NCI-H345 (cell line): Measurements from ENCODE around the gene TNPO2.
A peak's percentile ranks its signal among the peaks of the same experiment; 100 is the strongest.
"Not testable (repeated sequence)": the region's sequence is repeated elsewhere in the genome, so short reads cannot be mapped to it uniquely, and the experiment has no call there.

Experiments
- DNase-seq: peaks from one replicate; lab custom pipeline; 2025; lab: John Stamatoyannopoulos, UW

The TNPO2 gene

GRCh38 chr19:12736995-12737834, 13.5 kb upstream of the TNPO2 start, which contains the start of gene GET3:
Gene GET3, plus strand, starts transcription at chr19:12737497. Its CDS starts 9 bp downstream, at chr19:12737506.
- DNase-seq: peak; percentile 92

GRCh38 chr19:12733369-12734214, 9.9 kb upstream of the TNPO2 start:
- no peak for DNase-seq

GRCh38 chr19:12731337-12731736, 7.6 kb upstream of the TNPO2 start:
- no peak for DNase-seq

- no peak for DNase-seq
Measured at GRCh38 chr19:12730064-12730463, 6.3 kb upstream of the TNPO2 start.

GRCh38 chr19:12727745-12728433, 4.2 kb upstream of the TNPO2 start:
- no peak for DNase-seq

- no peak for DNase-seq
Measured at GRCh38 chr19:12726988-12727316, 3.2 kb upstream of the TNPO2 start.

GRCh38 chr19:12725612-12726011, 1.9 kb upstream of the TNPO2 start:
- DNase-seq: not testable (repeated sequence)

- DNase-seq: no peak
Measured at GRCh38 chr19:12723381-12723640, 421 bp downstream of the TNPO2 start.

- DNase-seq: peak; percentile 88
Measured at GRCh38 chr19:12722566-12723380, 959 bp downstream of the TNPO2 start.

GRCh38 chr19:12721656-12722565, 1.8 kb downstream of the TNPO2 start:
- no peak for DNase-seq

- DNase-seq: no peak
Measured at GRCh38 chr19:12720851-12721655, 2.7 kb downstream of the TNPO2 start.

- DNase-seq: no peak
Measured at GRCh38 chr19:12720296-12720695, 3.4 kb downstream of the TNPO2 start.

GRCh38 chr19:12715929-12716328, 7.8 kb downstream of the TNPO2 start:
- no peak for DNase-seq

- DNase-seq: no peak
Measured at GRCh38 chr19:12715102-12715501, 8.6 kb downstream of the TNPO2 start.

GRCh38 chr19:12713304-12713703, 10.4 kb downstream of the TNPO2 start:
- DNase-seq: not testable (repeated sequence)

GRCh38 chr19:12712077-12712476, 11.7 kb downstream of the TNPO2 start:
- not testable (repeated sequence) for DNase-seq

GRCh38 chr19:12711187-12711586, 12.5 kb downstream of the TNPO2 start:
- DNase-seq: no peak

- no peak for DNase-seq
Measured at GRCh38 chr19:12708641-12709040, 15.1 kb downstream of the TNPO2 start.

- DNase-seq: no peak
Measured at GRCh38 chr19:12706332-12706718, 17.4 kb downstream of the TNPO2 start.
